WTC11 (cell line): ENCODE measurements around the gene CYP2A6. TPM values are rescaled to one million over a fixed set of nuclear protein-coding genes. Genes with fewer than 3 reads are reported as not detected.

Experiments
- ATAC-seq: fragments of 200-7000 bp; cut with Tn5 transposase; 2 replicates; pipeline ENCODE4 v1.10.0; 2021; ENCODE audit warnings: mild to moderate bottlenecking, moderate library complexity
- CTCF ChIA-PET: fragments of 300-600 bp; sonication (Branson Sonifier 250); formaldehyde crosslinking; loops from one replicate; lab custom pipeline; 2021; ENCODE audit warnings: antibody characterized with exemption; lab: Charles Lee
- POLR2A ChIA-PET: fragments of 350-600 bp; sonication (Branson Sonifier 250); formaldehyde crosslinking; loops from one replicate; lab custom pipeline; 2021; ENCODE audit warnings: antibody characterized with exemption; lab: Charles Lee
- DNase-seq: peaks from one replicate; pipeline ENCODE4 v3.0.0; 2021; ENCODE audit warnings: low spot score
- H3K27ac Mint-ChIP-seq: 2 replicates; pipeline ENCODE4 v1.8.0; 2021; ENCODE audit warnings: mixed read lengths
- H3K27me3 Mint-ChIP-seq: 2 replicates; pipeline ENCODE4 v1.8.0; 2021; ENCODE audit warnings: low read depth, mild to moderate bottlenecking, moderate library complexity, mixed read lengths
- H3K36me3 Mint-ChIP-seq: 2 replicates; pipeline ENCODE4 v1.8.0; 2021; ENCODE audit warnings: mixed read lengths
- H3K4me1 Mint-ChIP-seq: 2 replicates; pipeline ENCODE4 v1.8.0; 2022; ENCODE audit warnings: mixed read lengths
- H3K4me3 Mint-ChIP-seq: 2 replicates; pipeline ENCODE4 v1.8.0; 2021; ENCODE audit warnings: mild to moderate bottlenecking, moderate library complexity, mixed read lengths
- H3K9me3 Mint-ChIP-seq: 2 replicates; pipeline ENCODE4 v1.8.0; 2021; ENCODE audit warnings: mixed read lengths
- ELF4 ChIP-seq: sonication (generic); formaldehyde crosslinking; IDR thresholded peaks from 2 replicates; pipeline ENCODE4 v1.8.1; 2022; ENCODE audit warnings: low read depth, mild to moderate bottlenecking, moderate library complexity, missing genetic modification reagents
- FOXK1 ChIP-seq: sonication (generic); formaldehyde crosslinking; IDR thresholded peaks from 2 replicates; pipeline ENCODE4 v1.8.0; 2022; ENCODE audit warnings: mild to moderate bottlenecking, moderate library complexity, missing genetic modification reagents
- FOXP1 ChIP-seq: sonication (generic); formaldehyde crosslinking; IDR thresholded peaks from 2 replicates; pipeline ENCODE4 v1.8.0; 2022; ENCODE audit warnings: missing genetic modification reagents, mild to moderate bottlenecking, moderate library complexity, borderline replicate concordance
- GABPB1 ChIP-seq: sonication (generic); formaldehyde crosslinking; IDR thresholded peaks from 2 replicates; pipeline ENCODE4 v1.8.1; 2023; ENCODE audit warnings: mild to moderate bottlenecking, missing genetic modification reagents
- JAZF1 ChIP-seq: fragments of 250-450 bp; sonication (Bioruptor Pico); IDR thresholded peaks from 2 replicates; pipeline ENCODE4 v1.9.0; 2021; ENCODE audit warnings: moderate library complexity, mild to moderate bottlenecking, inconsistent platforms
- MYBL2 ChIP-seq: sonication (generic); formaldehyde crosslinking; IDR thresholded peaks from 2 replicates; pipeline ENCODE4 v1.8.1; 2023; ENCODE audit warnings: mild to moderate bottlenecking, moderate library complexity, missing genetic modification reagents
- NFATC4 ChIP-seq: fragments of 250-450 bp; sonication (Bioruptor Pico); IDR thresholded peaks from 2 replicates; pipeline ENCODE4 v1.9.0; 2021; ENCODE audit warnings: mild to moderate bottlenecking
- OVOL2 ChIP-seq: fragments of 250-450 bp; sonication (Bioruptor Pico); IDR thresholded peaks from 2 replicates; pipeline ENCODE4 v1.9.0; 2021; ENCODE audit warnings: mild to moderate bottlenecking, borderline replicate concordance
- TCF7 ChIP-seq: sonication (generic); formaldehyde crosslinking; IDR thresholded peaks from 2 replicates; pipeline ENCODE4 v1.8.0; 2022; ENCODE audit warnings: mild to moderate bottlenecking, low read depth, missing genetic modification reagents, moderate library complexity
- ZNF263 ChIP-seq: sonication (generic); formaldehyde crosslinking; IDR thresholded peaks from 2 replicates; pipeline ENCODE4 v1.8.1; 2022; ENCODE audit warnings: low read depth, mild to moderate bottlenecking, moderate library complexity, missing genetic modification reagents
- total RNA-seq: library from RNA; stranded (reverse); gene quantifications from 3 replicates; pipeline ENCODE4 v1.2.3, GENCODE V29; 2021
- TF ChIP-seq, protein P1 (sequence below): sonication (generic); formaldehyde crosslinking; conservative IDR thresholded peaks from 2 replicates; pipeline ENCODE4 v1.8.1; 2023; ENCODE audit warnings: mild to moderate bottlenecking, low read depth, missing genetic modification reagents, moderate library complexity
- TF ChIP-seq, protein P2 (sequence below): fragments of 250-450 bp; sonication (Bioruptor Pico); IDR thresholded peaks from 2 replicates; pipeline ENCODE4 v2.1.2; 2022; ENCODE audit warnings: mild to moderate bottlenecking, moderate library complexity
- TF ChIP-seq, protein P3 (sequence below): sonication (generic); formaldehyde crosslinking; IDR thresholded peaks from 2 replicates; pipeline ENCODE4 v1.8.1; 2022; ENCODE audit warnings: low read depth, mild to moderate bottlenecking, moderate library complexity, missing genetic modification reagents, borderline replicate concordance
- TF ChIP-seq, protein P4 (sequence below): sonication (generic); formaldehyde crosslinking; IDR thresholded peaks from 2 replicates; pipeline ENCODE4 v1.8.0; 2022; ENCODE audit warnings: mild to moderate bottlenecking, missing genetic modification reagents
- TF ChIP-seq, protein P5 (sequence below): sonication (generic); formaldehyde crosslinking; IDR thresholded peaks from 2 replicates; pipeline ENCODE4 v1.8.0; 2023; ENCODE audit warnings: missing genetic modification reagents
- TF ChIP-seq, protein P6 (sequence below): sonication (generic); formaldehyde crosslinking; IDR thresholded peaks from 2 replicates; pipeline ENCODE4 v1.8.1; 2022; ENCODE audit warnings: mild to moderate bottlenecking, missing genetic modification reagents, moderate library complexity, borderline replicate concordance

CYP2A6 gene
- total RNA-seq, 1 experiment from 2014 or later: 0.28 TPM

DNA sequence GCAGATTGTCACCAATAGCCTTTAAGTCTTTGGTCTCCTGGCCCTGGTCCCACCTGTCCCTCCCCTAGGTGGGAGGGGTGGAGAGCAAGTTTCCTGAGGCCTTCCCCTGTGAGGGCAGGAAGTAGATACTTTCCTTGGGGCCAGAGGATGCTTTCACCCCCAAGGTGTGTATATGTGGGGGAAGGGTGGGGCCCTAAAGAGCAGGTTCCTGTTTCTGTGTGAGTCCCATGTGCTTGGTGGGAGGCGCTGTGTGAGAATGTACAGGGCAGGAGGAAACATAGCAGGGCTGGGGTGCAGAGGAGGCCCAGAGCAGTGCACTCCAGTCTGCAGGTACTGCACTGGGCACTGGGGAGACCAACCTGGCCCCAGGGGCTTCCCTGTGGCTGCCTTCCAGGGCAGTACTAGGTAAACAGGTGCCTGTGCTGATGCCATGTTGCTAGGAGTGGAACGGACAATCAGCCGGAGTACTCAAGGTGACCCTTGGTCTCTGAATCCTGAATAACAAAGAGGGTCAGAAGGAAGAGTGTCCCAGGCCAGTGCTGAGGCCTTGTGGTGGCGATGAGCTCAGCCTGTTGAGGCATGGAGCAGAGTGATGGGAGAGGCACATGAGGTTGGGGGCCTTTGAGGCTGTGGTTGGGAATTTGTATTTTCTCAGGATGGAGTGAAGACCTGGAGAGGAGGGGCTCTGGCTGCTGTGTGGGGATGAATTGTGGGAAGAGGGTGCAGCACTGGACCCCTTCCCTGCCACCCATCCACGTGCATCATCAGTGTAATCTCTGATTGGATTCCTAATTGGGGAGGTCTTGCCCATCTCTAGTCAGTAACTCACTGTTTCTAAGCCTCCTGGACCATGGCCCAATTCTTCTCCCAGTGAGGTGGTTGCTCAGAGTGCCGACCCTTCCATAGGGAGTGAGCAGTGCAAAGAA lies 46.1 kb downstream of the CYP2A6 start:
- H3K27ac Mint-ChIP-seq: peak overlapping the region; percentile 95
- H3K4me3 Mint-ChIP-seq: peak overlapping the region; percentile 22
- H3K4me1 Mint-ChIP-seq: peaks cover 74% of the 10 kb centered on the region
- ATAC-seq (no peak), DNase-seq (no peak)
- peaks cover 20% of the 10 kb centered on the region for H3K36me3 Mint-ChIP-seq
- CTCF ChIA-PET: interaction anchor here (0.6 to 4.8 kb wide), 3 partner anchors 15 to 142 kb away, joined by 3 to 71 read pairs (median 13); partner anchors contain the start of genes MIA and RAB4B
- POLR2A ChIA-PET: interaction anchor here (0.7 to 3.6 kb wide), 3 partner anchors 26 to 87 kb away, joined by 3 to 25 read pairs (median 3); partner anchors contain the start of genes COQ8B, ITPKC and RAB4B
- no peaks in the 10 kb centered on the region; the same call in 1 of the 2 replicates for H3K27me3 Mint-ChIP-seq
- TF ChIP-seq JAZF1 (CRISPR knock-in tag): no peak
- TF ChIP-seq, protein P1, sequence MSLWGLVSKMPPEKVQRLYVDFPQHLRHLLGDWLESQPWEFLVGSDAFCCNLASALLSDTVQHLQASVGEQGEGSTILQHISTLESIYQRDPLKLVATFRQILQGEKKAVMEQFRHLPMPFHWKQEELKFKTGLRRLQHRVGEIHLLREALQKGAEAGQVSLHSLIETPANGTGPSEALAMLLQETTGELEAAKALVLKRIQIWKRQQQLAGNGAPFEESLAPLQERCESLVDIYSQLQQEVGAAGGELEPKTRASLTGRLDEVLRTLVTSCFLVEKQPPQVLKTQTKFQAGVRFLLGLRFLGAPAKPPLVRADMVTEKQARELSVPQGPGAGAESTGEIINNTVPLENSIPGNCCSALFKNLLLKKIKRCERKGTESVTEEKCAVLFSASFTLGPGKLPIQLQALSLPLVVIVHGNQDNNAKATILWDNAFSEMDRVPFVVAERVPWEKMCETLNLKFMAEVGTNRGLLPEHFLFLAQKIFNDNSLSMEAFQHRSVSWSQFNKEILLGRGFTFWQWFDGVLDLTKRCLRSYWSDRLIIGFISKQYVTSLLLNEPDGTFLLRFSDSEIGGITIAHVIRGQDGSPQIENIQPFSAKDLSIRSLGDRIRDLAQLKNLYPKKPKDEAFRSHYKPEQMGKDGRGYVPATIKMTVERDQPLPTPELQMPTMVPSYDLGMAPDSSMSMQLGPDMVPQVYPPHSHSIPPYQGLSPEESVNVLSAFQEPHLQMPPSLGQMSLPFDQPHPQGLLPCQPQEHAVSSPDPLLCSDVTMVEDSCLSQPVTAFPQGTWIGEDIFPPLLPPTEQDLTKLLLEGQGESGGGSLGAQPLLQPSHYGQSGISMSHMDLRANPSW (CRISPR knock-in tag): no peak
- no peaks in the 10 kb centered on the region for H3K9me3 Mint-ChIP-seq

DNA sequence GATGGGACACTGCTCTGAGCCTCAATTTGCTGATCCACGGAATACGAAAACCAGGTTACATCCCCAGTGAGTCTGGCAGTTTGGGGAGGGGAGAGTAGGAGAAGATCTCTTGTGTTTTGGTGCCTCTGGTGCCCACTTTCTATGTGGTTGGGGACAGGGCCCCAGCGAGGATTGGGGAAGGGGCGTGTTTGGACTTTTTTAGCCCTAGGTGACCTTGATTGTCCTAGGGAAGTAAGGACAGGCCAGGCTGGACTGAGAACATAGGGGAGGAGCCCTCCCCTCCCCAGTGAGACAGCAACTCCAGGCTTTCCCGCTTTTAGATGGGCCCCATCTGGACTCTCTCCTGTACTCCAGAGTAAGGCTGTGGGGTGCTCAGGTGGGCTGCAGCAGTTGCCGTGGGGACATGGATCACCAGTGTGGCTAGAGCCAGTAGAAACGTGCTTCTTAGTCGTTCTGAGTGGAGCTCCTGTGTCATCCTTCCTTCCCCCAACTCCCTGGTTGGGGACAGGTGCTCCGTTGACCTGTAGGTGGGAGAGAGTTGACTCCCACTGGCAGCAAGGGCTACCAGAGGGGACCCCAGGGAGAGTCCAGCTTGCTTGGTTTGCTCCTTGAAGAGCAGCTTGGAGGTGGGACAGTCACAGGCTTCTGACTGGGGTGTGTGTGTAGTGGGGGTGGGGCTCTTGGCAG lies 46.9 kb downstream of the CYP2A6 start:
- ATAC-seq (no peak), DNase-seq (no peak)
- peaks cover 18% of the 10 kb centered on the region for H3K36me3 Mint-ChIP-seq
- H3K9me3 Mint-ChIP-seq: no peaks in the 10 kb centered on the region
- POLR2A ChIA-PET: interaction anchor here (0.7 to 1.0 kb wide), 2 partner anchors 25 to 86 kb away, joined by 3 read pairs; partner anchors contain the start of genes COQ8B, ITPKC and RAB4B
- TF ChIP-seq OVOL2 (CRISPR knock-in tag) (no peak), FOXP1 (no peak), NFATC4 (CRISPR knock-in tag) (no peak)
- TF ChIP-seq, protein P2, sequence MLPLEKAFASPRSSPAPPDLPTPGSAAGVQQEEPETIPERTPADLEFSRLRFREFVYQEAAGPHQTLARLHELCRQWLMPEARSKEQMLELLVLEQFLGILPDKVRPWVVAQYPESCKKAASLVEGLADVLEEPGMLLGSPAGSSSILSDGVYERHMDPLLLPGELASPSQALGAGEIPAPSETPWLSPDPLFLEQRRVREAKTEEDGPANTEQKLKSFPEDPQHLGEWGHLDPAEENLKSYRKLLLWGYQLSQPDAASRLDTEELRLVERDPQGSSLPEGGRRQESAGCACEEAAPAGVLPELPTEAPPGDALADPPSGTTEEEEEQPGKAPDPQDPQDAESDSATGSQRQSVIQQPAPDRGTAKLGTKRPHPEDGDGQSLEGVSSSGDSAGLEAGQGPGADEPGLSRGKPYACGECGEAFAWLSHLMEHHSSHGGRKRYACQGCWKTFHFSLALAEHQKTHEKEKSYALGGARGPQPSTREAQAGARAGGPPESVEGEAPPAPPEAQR (CRISPR knock-in tag): no peak
- TF ChIP-seq, protein P3, sequence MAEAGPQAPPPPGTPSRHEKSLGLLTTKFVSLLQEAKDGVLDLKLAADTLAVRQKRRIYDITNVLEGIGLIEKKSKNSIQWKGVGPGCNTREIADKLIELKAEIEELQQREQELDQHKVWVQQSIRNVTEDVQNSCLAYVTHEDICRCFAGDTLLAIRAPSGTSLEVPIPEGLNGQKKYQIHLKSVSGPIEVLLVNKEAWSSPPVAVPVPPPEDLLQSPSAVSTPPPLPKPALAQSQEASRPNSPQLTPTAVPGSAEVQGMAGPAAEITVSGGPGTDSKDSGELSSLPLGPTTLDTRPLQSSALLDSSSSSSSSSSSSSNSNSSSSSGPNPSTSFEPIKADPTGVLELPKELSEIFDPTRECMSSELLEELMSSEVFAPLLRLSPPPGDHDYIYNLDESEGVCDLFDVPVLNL (CRISPR knock-in tag): no peak
- peaks cover 74% of the 10 kb centered on the region for H3K4me1 Mint-ChIP-seq
- H3K4me3 Mint-ChIP-seq: peak overlapping the region; percentile 35
- no peaks in the 10 kb centered on the region; the same call in 1 of the 2 replicates for H3K27me3 Mint-ChIP-seq
- CTCF ChIA-PET: interaction anchor here (0.9 to 1.1 kb wide), 2 partner anchors 25 to 26 kb away, joined by 3 read pairs; partner anchors contain the start of gene RAB4B
- peak overlapping the region; percentile 95 for H3K27ac Mint-ChIP-seq

DNA sequence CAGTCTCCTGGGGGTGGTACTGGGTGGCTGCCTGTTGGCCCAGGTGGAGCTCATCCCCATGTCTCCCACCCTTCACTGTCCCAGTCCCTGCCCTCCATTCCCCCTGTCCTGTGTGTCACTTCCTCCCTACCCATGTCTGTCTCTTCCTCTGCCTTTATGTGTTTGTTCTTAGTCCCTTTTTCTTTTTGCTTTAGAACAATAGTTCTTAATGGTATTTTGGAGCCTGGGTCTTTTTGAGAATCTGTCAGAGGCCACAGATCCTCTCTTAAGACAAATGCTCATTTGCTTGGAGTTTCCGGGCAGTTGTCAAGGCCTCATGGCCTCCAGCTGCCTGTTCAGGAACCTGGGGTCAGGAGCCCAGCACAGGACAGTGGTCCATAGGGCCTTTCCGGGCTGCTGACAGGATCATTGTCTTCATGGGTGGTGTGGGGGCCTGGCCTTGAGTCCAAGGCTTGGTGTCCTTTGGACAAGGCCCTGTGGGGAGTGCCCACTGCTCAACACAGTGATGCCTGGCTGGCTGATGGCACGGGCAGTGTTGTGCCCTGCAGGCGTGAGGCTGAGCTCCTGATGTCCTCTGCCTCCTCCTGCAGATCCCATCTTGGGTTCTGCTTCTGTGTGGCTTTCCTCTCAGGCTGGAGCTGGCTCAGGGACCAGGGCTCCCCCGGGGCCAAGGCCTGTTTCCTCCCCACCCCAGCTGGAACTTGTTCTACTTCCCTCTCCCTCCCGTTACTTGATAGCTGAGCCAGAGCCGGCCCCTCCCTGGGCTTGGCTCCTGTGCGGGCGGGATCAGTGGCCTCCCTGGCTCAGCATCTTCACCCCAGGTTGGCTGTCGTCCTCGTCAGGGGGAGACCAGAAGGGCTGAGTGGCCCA lies 47.7 kb downstream of the CYP2A6 start:
- ATAC-seq: no peak
- CTCF ChIA-PET: interaction anchor here (0.9 to 1.1 kb wide), 3 partner anchors 24 to 139 kb away, joined by 3 read pairs; partner anchors contain the start of gene RAB4B
- H3K4me1 Mint-ChIP-seq: peaks cover 72% of the 10 kb centered on the region
- no peak for TF ChIP-seq ZNF263
- TF ChIP-seq, protein P4, sequence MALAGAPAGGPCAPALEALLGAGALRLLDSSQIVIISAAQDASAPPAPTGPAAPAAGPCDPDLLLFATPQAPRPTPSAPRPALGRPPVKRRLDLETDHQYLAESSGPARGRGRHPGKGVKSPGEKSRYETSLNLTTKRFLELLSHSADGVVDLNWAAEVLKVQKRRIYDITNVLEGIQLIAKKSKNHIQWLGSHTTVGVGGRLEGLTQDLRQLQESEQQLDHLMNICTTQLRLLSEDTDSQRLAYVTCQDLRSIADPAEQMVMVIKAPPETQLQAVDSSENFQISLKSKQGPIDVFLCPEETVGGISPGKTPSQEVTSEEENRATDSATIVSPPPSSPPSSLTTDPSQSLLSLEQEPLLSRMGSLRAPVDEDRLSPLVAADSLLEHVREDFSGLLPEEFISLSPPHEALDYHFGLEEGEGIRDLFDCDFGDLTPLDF (CRISPR knock-in tag): no peak
- TF ChIP-seq GABPB1 (CRISPR knock-in tag): no peak
- TF ChIP-seq MYBL2: no peak
- no peak for TF ChIP-seq FOXK1 (CRISPR knock-in tag)
- TF ChIP-seq, protein P5, sequence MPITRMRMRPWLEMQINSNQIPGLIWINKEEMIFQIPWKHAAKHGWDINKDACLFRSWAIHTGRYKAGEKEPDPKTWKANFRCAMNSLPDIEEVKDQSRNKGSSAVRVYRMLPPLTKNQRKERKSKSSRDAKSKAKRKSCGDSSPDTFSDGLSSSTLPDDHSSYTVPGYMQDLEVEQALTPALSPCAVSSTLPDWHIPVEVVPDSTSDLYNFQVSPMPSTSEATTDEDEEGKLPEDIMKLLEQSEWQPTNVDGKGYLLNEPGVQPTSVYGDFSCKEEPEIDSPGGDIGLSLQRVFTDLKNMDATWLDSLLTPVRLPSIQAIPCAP (CRISPR knock-in tag): no peak
- TF ChIP-seq, protein P6, sequence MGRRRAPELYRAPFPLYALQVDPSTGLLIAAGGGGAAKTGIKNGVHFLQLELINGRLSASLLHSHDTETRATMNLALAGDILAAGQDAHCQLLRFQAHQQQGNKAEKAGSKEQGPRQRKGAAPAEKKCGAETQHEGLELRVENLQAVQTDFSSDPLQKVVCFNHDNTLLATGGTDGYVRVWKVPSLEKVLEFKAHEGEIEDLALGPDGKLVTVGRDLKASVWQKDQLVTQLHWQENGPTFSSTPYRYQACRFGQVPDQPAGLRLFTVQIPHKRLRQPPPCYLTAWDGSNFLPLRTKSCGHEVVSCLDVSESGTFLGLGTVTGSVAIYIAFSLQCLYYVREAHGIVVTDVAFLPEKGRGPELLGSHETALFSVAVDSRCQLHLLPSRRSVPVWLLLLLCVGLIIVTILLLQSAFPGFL (CRISPR knock-in tag): no peak
- TF ChIP-seq ELF4 (CRISPR knock-in tag): no peak
- no peak for TF ChIP-seq TCF7 (CRISPR knock-in tag)

More for the DNA sequence above, 47.7 kb downstream of the CYP2A6 start:
- POLR2A ChIA-PET: interaction anchor here (1.0 kb wide), 1 partner anchor 85 kb away, joined by 3 read pairs; the partner anchor contains the start of genes COQ8B and ITPKC
- peak overlapping the region; percentile 56 for H3K4me3 Mint-ChIP-seq
- no peaks in the 10 kb centered on the region for H3K9me3 Mint-ChIP-seq
- peak overlapping the region; percentile 95 for H3K27ac Mint-ChIP-seq
- no peak for DNase-seq
- no peaks in the 10 kb centered on the region for H3K27me3 Mint-ChIP-seq
- H3K36me3 Mint-ChIP-seq: peaks cover 11% of the 10 kb centered on the region
